DOHH2 (cell line): ENCODE results near the gene MARCHF10.

Experiments
- H3F3A ChIP-seq: fragments of 200-600 bp; sonication (generic), shearing (Covaris generic); 2 replicates; pipeline ENCODE4 v1.6.0; 2016; ENCODE audit warnings: antibody characterized with exemption, mild to moderate bottlenecking; ENCODE audit not compliant: control insufficient read depth, insufficient read depth
- H3K27ac ChIP-seq: fragments of 200-600 bp; sonication (generic); 2 replicates; pipeline ENCODE4 v1.5.1; 2014; ENCODE audit warnings: low read depth, mild to moderate bottlenecking, low read length, moderate library complexity
- H3K27me3 ChIP-seq: fragments of 200-600 bp; sonication (generic); 2 replicates; pipeline ENCODE4 v1.6.1; 2014; ENCODE audit warnings: mild to moderate bottlenecking, low read length, mixed read lengths; ENCODE audit not compliant: control insufficient read depth
- H3K36me3 ChIP-seq: fragments of 200-600 bp; sonication (generic); 2 replicates; pipeline ENCODE4 v1.6.1; 2014; ENCODE audit warnings: mild to moderate bottlenecking, low read length, moderate library complexity, mixed read lengths; ENCODE audit not compliant: control insufficient read depth
- H3K4me1 ChIP-seq: fragments of 200-600 bp; sonication (generic); 2 replicates; pipeline ENCODE4 v1.6.1; 2014; ENCODE audit warnings: mild to moderate bottlenecking, low read length, mixed read lengths; ENCODE audit not compliant: control insufficient read depth
- H3K4me2 ChIP-seq: fragments of 200-600 bp; sonication (generic); 2 replicates; pipeline ENCODE4 v1.6.0; 2014; ENCODE audit warnings: mild to moderate bottlenecking, low read length, moderate library complexity
- H3K4me3 ChIP-seq: fragments of 200-600 bp; sonication (generic); 2 replicates; pipeline ENCODE4 v1.5.1; 2014; ENCODE audit warnings: mild to moderate bottlenecking, low read length, mixed read lengths
- H3K79me2 ChIP-seq: fragments of 200-600 bp; sonication (generic); 2 replicates; pipeline ENCODE4 v1.6.1; 2014; ENCODE audit warnings: mild to moderate bottlenecking, low read length, mixed read lengths; ENCODE audit not compliant: control insufficient read depth
- H3K9me2 ChIP-seq: fragments of 200-600 bp; sonication (generic); replicated peaks from 2 replicates; pipeline ENCODE4 v1.6.1; 2014; ENCODE audit warnings: mild to moderate bottlenecking, low read length, mixed read lengths; ENCODE audit not compliant: control insufficient read depth
- H3K9me3 ChIP-seq: fragments of 200-600 bp; sonication (generic); 2 replicates; pipeline ENCODE4 v1.6.1; 2014; ENCODE audit warnings: antibody characterized with exemption, low read length, mixed read lengths; ENCODE audit not compliant: control insufficient read depth, insufficient read depth
- H4K20me1 ChIP-seq: fragments of 200-600 bp; sonication (generic); 2 replicates; pipeline ENCODE4 v1.6.0; 2014; ENCODE audit warnings: low read depth, mild to moderate bottlenecking, antibody characterized with exemption, low read length, moderate library complexity; ENCODE audit not compliant: control insufficient read depth, insufficient read depth
- EZH2phosphoT487 ChIP-seq: fragments of 200-600 bp; sonication (generic); IDR thresholded peaks from 2 replicates; pipeline ENCODE4 v1.6.1; 2017; ENCODE audit warnings: borderline replicate concordance, mild to moderate bottlenecking, antibody characterized with exemption, low read length, moderate library complexity, mixed read lengths
- TF ChIP-seq, protein P1 (sequence below): fragments of 200-600 bp; sonication (generic); IDR thresholded peaks from one replicate; pipeline ENCODE4 v1.5.1; 2014; ENCODE audit warnings: antibody characterized with exemption, mild to moderate bottlenecking, low read depth, low read length; ENCODE audit not compliant: poor library complexity, severe bottlenecking

MARCHF10 gene

DNA sequence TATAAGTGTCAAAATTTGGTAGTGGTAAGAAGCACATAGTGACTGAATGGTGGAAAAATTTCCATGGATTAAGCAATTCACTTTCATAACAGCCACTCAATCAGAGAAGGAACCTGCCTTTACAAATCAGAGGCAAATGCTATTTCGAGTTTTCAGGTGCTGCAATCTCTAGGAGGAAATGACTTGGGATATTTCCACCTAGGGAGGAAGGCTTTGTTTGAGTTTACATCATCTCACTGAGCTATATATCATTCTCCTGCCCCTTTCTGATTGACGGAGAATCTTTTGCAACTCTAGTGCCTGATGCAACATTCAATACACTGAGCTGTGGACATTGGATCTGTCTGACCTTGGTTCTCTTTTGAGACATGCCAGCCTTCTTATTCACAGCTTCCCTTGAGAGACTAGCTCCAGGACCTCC lies 26.3 kb downstream of the MARCHF10 start:
- Histone ChIP-seq H3K4me3 (no peak overlapping the region), H3K27me3 (no peaks in the 10 kb centered on the region), H3K27ac (no peak overlapping the region), H3K79me2 (no peaks in the 10 kb centered on the region), H3K4me1 (no peaks in the 10 kb centered on the region), H3K36me3 (no peaks in the 10 kb centered on the region), H3F3A (no peaks in the 10 kb centered on the region), H3K9me2 (no peaks in the 10 kb centered on the region), H3K9me3 (no peaks in the 10 kb centered on the region; the same call in 1 of the 2 replicates), H3K4me2 (no peak overlapping the region), H4K20me1 (no peaks in the 10 kb centered on the region)
- no peak for TF ChIP-seq EZH2phosphoT487
- TF ChIP-seq, protein P1, sequence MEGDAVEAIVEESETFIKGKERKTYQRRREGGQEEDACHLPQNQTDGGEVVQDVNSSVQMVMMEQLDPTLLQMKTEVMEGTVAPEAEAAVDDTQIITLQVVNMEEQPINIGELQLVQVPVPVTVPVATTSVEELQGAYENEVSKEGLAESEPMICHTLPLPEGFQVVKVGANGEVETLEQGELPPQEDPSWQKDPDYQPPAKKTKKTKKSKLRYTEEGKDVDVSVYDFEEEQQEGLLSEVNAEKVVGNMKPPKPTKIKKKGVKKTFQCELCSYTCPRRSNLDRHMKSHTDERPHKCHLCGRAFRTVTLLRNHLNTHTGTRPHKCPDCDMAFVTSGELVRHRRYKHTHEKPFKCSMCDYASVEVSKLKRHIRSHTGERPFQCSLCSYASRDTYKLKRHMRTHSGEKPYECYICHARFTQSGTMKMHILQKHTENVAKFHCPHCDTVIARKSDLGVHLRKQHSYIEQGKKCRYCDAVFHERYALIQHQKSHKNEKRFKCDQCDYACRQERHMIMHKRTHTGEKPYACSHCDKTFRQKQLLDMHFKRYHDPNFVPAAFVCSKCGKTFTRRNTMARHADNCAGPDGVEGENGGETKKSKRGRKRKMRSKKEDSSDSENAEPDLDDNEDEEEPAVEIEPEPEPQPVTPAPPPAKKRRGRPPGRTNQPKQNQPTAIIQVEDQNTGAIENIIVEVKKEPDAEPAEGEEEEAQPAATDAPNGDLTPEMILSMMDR = no peak

DNA sequence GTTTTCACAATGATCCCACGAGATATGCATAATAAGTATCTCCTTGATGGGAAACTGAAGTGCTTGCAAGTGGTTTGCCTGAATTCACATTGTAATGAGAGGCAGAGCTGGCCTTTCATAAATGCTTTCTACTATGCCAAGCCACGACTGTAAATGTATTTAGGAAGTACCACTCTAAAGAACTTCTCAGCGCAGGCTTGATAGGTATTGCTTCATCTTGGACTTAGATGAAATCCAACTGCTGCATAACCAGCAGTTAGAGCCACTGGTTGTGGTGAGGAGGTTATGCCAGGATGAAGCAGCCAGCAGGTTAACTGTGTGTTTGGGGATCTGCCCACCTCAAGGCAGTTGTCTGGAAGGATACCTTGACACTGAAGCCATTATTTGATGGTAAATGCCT lies 26.8 kb downstream of the MARCHF10 start:
- no peaks in the 10 kb centered on the region for H3K4me1 ChIP-seq
- no peak overlapping the region for H3K27ac ChIP-seq
- no peaks in the 10 kb centered on the region for H3K27me3 ChIP-seq
- H4K20me1 ChIP-seq = no peaks in the 10 kb centered on the region
- H3K4me2 ChIP-seq = no peak overlapping the region
- H3K36me3 ChIP-seq = no peaks in the 10 kb centered on the region
- no peaks in the 10 kb centered on the region; the same call in 1 of the 2 replicates for H3K9me3 ChIP-seq
- no peaks in the 10 kb centered on the region for H3K9me2 ChIP-seq
- no peaks in the 10 kb centered on the region for H3K79me2 ChIP-seq
- no peak for TF ChIP-seq EZH2phosphoT487
- TF ChIP-seq, protein P1 = no peak
- H3K4me3 ChIP-seq = no peak overlapping the region
- no peaks in the 10 kb centered on the region for H3F3A ChIP-seq

DNA sequence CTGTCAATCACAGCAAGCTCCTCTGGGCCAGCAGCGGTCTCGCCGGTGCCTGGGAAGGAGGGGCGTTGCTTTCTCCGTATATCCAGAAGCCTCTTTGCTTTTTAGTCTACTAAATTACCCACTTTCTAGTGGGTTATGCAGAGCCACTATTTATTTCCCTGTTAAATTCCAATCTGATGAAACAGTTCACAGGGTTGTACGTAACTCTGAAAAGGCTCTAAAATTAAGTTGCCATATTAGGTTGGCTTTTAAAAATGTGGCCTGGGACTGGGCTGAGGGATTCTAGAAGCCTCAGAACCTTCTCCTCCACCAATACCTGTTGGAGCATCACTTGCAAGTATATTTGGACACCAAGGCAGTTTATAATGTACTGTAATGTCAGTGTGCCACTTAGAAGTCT lies 27.2 kb downstream of the MARCHF10 start:
- Histone ChIP-seq H3K4me2 (no peak overlapping the region), H3F3A (no peaks in the 10 kb centered on the region), H3K9me2 (no peaks in the 10 kb centered on the region), H3K4me3 (no peak overlapping the region), H3K4me1 (no peaks in the 10 kb centered on the region), H3K36me3 (no peaks in the 10 kb centered on the region), H3K9me3 (no peaks in the 10 kb centered on the region; the same call in 1 of the 2 replicates), H3K27ac (no peak overlapping the region), H3K79me2 (no peaks in the 10 kb centered on the region), H4K20me1 (no peaks in the 10 kb centered on the region), H3K27me3 (no peaks in the 10 kb centered on the region)
- TF ChIP-seq EZH2phosphoT487 = no peak
- TF ChIP-seq, protein P1 = no peak
